ENCODE results near the gene MGAT4A.

The MGAT4A gene

DNA sequence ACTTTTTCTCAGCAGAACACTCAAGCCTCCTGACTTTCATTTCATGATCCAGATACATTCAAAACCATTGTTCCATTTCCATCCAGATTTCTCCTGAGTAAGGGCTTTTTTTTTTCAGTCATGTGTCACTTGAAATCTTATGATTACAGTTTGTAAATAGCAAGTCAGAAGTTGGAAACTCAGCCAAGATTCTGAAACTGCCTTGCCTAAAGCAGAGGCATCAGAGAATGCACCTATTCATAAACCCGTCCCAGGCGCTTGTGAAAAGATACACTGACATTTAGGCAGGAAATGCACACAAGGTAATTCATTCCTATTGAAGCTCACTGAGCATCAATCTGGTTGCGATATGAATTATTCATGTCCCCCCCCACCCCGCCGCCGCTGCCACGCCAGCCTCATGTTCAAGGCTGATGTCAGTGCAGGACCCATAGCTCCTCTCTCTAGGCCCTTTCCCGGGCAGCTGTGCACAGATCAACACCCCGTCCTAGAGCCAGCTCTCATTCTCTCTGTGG, 30.4 kb upstream of the MGAT4A start:
- no peak overlapping the region for H2AFZ ChIP-seq (ENCODE audit: low read length)

GRCh38 chr2:98759827-98760625, 29.1 kb upstream of the MGAT4A start:
- no peak overlapping the region for H3K4me2 ChIP-seq (ENCODE audit: low read depth, low read length, poor library complexity, severe bottlenecking)
- no peaks in the 10 kb centered on the region for H3K79me2 ChIP-seq (ENCODE audit: insufficient read depth, low read length)
- H3K4me3 ChIP-seq (ENCODE audit: low read length, poor library complexity, severe bottlenecking) = no peak overlapping the region
- no peaks in the 10 kb centered on the region for H3K27me3 ChIP-seq (ENCODE audit: insufficient read depth, low read length, poor library complexity, severe bottlenecking)
- no peak overlapping the region for H2AFZ ChIP-seq (ENCODE audit: low read length)
- H3F3A ChIP-seq (ENCODE audit: low read depth) = no peaks in the 10 kb centered on the region
- no peaks in the 10 kb centered on the region for H4K20me1 ChIP-seq (ENCODE audit: insufficient read depth, low read length, poor library complexity, severe bottlenecking)
- TF ChIP-seq, protein P1, sequence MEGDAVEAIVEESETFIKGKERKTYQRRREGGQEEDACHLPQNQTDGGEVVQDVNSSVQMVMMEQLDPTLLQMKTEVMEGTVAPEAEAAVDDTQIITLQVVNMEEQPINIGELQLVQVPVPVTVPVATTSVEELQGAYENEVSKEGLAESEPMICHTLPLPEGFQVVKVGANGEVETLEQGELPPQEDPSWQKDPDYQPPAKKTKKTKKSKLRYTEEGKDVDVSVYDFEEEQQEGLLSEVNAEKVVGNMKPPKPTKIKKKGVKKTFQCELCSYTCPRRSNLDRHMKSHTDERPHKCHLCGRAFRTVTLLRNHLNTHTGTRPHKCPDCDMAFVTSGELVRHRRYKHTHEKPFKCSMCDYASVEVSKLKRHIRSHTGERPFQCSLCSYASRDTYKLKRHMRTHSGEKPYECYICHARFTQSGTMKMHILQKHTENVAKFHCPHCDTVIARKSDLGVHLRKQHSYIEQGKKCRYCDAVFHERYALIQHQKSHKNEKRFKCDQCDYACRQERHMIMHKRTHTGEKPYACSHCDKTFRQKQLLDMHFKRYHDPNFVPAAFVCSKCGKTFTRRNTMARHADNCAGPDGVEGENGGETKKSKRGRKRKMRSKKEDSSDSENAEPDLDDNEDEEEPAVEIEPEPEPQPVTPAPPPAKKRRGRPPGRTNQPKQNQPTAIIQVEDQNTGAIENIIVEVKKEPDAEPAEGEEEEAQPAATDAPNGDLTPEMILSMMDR (conservative IDR thresholded peaks at IDR 0.05; ENCODE audit: low read length) = no peak
- no peak for TF ChIP-seq EZH2phosphoT487 (IDR thresholded peaks at IDR 0.05; ENCODE audit: borderline replicate concordance)
- H3K9ac ChIP-seq (ENCODE audit: low read depth, low read length, poor library complexity, severe bottlenecking) = no peak overlapping the region
- no peaks in the 10 kb centered on the region for H3K9me3 ChIP-seq (ENCODE audit: insufficient read depth, low read depth, low read length)
- no peaks in the 10 kb centered on the region for H3K36me3 ChIP-seq (ENCODE audit: insufficient read depth, low read length)
- no peaks in the 10 kb centered on the region for H3K9me2 ChIP-seq (replicated peaks; ENCODE audit: low read depth, low read length)
- H3K4me1 ChIP-seq (ENCODE audit: insufficient read depth, low read length, poor library complexity, severe bottlenecking) = peaks cover 29% of the 10 kb centered on the region

More for the DNA sequence above, 30.4 kb upstream of the MGAT4A start:
- no peak overlapping the region for H3K4me2 ChIP-seq (ENCODE audit: low read depth, low read length, poor library complexity, severe bottlenecking)
- TF ChIP-seq, protein P1 (conservative IDR thresholded peaks at IDR 0.05; ENCODE audit: low read length) = no peak
- H3K9me3 ChIP-seq (ENCODE audit: insufficient read depth, low read depth, low read length) = no peaks in the 10 kb centered on the region
- H3K4me1 ChIP-seq (ENCODE audit: insufficient read depth, low read length, poor library complexity, severe bottlenecking) = peaks cover 41% of the 10 kb centered on the region
- H3K4me3 ChIP-seq (ENCODE audit: low read length, poor library complexity, severe bottlenecking) = no peak overlapping the region
- no peaks in the 10 kb centered on the region for H3K9me2 ChIP-seq (replicated peaks; ENCODE audit: low read depth, low read length)
- 0 out of 2 replicates have a peak, but pooled peaks cover 5% of the 10 kb centered on the region for H3F3A ChIP-seq (ENCODE audit: low read depth)
- H3K27me3 ChIP-seq (ENCODE audit: insufficient read depth, low read length, poor library complexity, severe bottlenecking) = no peaks in the 10 kb centered on the region
- H4K20me1 ChIP-seq (ENCODE audit: insufficient read depth, low read length, poor library complexity, severe bottlenecking) = no peaks in the 10 kb centered on the region
- no peaks in the 10 kb centered on the region for H3K79me2 ChIP-seq (ENCODE audit: insufficient read depth, low read length)
- no peaks in the 10 kb centered on the region for H3K36me3 ChIP-seq (ENCODE audit: insufficient read depth, low read length)
- H3K9ac ChIP-seq (ENCODE audit: low read depth, low read length, poor library complexity, severe bottlenecking) = no peak overlapping the region

GRCh38 chr2:98759338-98759737, 28.4 kb upstream of the MGAT4A start:
- Histone ChIP-seq H3K4me2 (ENCODE audit: low read depth, low read length, poor library complexity, severe bottlenecking) (no peak overlapping the region), H3K4me1 (ENCODE audit: insufficient read depth, low read length, poor library complexity, severe bottlenecking) (peaks cover 26% of the 10 kb centered on the region), H3K27me3 (ENCODE audit: insufficient read depth, low read length, poor library complexity, severe bottlenecking) (no peaks in the 10 kb centered on the region), H4K20me1 (ENCODE audit: insufficient read depth, low read length, poor library complexity, severe bottlenecking) (no peaks in the 10 kb centered on the region), H2AFZ (ENCODE audit: low read length) (no peak overlapping the region), H3K9me3 (ENCODE audit: insufficient read depth, low read depth, low read length) (no peaks in the 10 kb centered on the region), H3K9ac (ENCODE audit: low read depth, low read length, poor library complexity, severe bottlenecking) (no peak overlapping the region), H3F3A (ENCODE audit: low read depth) (no peaks in the 10 kb centered on the region), H3K4me3 (ENCODE audit: low read length, poor library complexity, severe bottlenecking) (no peak overlapping the region), H3K36me3 (ENCODE audit: insufficient read depth, low read length) (no peaks in the 10 kb centered on the region), H3K9me2 (replicated peaks; ENCODE audit: low read depth, low read length) (no peaks in the 10 kb centered on the region), H3K79me2 (ENCODE audit: insufficient read depth, low read length) (no peaks in the 10 kb centered on the region)
- TF ChIP-seq, protein P1 (conservative IDR thresholded peaks at IDR 0.05; ENCODE audit: low read length) = no peak
- TF ChIP-seq EZH2phosphoT487 (IDR thresholded peaks at IDR 0.05; ENCODE audit: borderline replicate concordance) = no peak

Measured in Loucy (cell line).